ENCODE results near the gene TMEM238L.
A peak's percentile ranks its signal among the peaks of the same experiment; 100 is the strongest.
"Not testable (repeated sequence)": the region's sequence is repeated elsewhere in the genome, so short reads cannot be mapped to it uniquely, and the experiment has no call there.

TMEM238L gene, protein sequence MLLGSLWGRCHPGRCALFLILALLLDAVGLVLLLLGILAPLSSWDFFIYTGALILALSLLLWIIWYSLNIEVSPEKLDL

DNA sequence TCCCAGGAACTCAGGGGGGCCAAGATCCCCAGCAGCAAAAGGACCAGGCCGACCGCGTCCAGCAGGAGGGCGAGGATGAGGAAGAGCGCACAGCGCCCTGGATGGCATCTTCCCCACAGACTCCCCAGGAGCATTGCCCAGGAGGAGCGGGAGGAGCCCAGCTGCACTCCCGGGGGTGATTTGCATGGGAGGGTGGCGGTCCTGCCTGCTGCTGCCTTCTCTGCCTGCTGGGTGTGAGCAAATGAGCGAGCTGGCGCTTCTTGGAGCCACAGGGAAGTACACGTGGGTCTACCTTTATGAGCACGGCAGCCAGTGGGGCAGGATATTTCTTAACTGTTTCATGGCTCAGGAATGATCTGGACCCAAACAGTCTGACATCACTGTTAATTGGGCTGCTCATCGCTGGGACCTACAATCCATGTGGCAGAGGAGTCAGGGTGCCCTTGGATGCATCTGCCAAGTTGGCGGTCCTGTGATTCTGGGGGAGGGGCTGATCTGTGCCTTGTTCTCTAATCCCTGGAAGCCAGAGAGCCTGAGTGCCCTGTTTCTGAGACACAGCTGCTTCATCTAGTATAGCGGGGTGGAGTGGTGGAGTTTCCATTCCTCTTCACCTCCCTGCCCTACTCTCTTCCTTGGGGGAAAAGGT, at the start of gene TMEM238L:
TSS of gene TMEM238L (minus strand) at position 270 of the 646 bp plus-strand sequence. CDS start at position 134, 136 bp downstream.
- DNase-seq: no peak

DNA sequence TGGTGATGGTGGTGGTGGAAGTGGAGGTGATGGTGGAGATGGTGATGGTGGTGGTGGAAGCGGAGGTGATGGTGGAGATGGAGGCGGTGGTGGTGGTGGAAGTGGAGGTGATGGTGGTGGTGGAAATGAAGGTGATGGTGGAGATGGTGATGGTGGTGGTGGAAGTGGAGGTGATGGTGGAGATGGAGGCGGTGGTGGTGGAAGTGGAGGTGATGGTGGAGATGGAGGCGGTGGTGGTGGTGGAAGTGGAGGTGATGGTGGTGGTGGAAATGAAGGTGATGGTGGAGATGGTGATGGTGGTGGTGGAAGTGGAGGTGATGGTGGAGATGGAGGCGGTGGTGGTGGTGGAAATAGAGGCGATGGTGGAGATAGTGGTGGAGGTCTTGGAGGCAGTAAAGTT, 42.7 kb upstream of the TMEM238L start:
- not testable (repeated sequence) for DNase-seq

DNA sequence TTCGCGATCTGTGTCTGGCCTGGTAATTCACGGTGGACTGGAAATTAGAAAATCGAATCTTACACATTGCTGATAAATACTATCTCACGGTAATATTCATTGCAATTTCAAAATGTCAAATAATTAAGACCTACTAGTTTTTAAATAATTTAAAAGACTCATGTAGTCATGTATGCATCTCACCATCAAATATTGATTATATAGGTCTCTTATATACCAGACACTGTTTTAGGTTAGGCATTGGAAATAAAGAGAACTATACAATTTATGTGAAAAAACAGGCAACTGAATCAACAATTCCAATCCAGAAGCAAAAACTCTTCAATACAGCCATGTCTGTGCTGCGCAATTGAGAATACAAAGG, 41.5 kb upstream of the TMEM238L start:
- no peak for DNase-seq

DNA sequence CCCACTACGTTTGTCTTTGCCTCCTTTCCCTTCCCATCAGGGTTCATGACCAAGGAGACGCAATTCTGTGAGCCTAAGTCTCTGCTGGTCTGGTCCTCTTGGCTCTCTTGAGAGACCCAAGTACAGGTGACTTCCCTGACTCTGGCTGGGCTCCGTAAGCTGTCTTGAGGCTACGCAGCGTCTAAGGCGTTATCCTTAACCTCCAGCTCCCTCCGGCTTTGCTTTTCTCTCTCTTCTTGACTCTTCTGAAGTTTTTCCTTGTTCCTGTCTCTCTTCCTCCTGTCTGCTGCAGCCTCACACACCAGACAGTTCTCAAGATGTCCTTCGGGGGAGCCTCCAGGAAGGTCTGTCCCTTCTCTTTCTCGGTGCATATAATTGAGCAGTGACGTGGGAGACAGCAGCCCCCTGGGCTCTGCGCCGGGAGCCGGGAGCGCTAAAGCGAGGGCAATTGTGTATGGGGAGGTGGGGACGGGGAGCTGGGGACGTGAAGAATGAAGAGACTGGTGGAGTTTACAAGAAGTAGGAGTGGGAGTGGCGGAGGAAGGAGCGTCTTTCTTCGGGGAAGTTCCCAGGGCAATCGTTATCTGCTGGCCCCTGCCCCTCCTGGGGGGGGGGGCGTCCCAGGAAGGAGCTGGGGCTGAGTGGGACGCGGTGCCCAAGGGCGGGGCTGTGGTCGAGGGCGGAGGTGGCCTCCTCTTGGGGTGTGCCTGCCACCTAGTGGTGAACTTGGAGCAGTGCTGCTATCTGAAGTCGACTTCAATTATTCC, 40.9 kb upstream of the TMEM238L start:
- DNase-seq: peak; percentile 55

DNA sequence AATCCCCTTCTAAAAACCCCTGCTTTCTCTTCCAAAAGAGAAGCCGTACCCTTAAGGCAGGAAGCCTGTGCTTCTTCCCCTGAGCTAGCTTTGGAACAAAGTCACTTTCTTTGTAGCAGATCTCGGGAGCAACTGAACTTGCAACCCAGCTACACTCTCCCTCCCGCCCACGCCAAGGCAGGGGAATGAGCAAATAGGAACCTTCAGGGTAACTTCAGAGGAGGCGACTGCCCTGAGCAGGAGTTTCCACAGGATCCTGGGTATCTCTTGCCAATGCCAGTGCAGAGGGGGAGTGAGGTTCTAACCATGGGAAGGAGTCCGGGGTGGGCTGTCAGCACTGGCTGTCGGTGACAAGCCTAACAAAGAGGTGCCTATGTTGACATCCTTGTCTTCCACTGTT, 39.9 kb upstream of the TMEM238L start:
- DNase-seq: no peak

DNA sequence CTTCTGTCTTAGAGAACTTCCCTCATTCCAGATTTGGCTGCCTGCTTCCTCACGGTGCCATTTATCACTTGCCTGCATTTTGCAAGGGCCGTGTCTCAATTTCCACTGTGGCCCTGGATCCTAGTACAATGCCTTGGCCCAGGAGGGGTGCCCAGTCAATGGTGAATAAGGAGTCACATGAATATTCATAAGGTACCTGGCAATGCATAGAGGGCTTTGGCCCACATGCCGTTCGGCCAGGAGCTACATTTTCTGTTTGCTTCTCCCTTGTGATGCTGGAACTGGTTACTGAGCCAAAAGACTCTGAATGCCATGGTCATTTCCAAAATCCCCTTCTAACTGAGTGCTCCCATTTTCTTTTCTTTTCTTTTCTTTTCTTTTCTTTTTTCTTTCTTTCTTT, 38.8 kb upstream of the TMEM238L start:
- DNase-seq: no peak

DNA sequence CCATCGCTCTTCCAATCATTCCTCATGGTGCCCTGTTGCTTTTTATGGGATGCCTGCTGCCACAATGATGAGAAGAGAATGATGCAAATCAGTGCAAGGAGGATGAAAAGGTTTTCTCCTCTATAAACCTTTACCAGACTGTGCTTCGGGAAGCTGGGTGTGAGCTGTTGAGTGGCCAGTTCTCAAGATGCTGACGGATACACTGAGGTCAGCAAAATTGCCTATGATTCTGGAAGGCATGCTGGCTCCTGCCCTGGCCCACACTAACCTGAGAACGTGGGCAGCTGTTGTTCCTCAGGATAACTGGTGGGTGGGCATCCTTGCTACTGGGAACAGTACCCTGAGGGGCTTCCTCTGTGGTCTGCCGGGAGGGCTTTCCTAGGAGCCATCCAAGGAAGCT, 34.8 kb upstream of the TMEM238L start:
- no peak for DNase-seq

DNA sequence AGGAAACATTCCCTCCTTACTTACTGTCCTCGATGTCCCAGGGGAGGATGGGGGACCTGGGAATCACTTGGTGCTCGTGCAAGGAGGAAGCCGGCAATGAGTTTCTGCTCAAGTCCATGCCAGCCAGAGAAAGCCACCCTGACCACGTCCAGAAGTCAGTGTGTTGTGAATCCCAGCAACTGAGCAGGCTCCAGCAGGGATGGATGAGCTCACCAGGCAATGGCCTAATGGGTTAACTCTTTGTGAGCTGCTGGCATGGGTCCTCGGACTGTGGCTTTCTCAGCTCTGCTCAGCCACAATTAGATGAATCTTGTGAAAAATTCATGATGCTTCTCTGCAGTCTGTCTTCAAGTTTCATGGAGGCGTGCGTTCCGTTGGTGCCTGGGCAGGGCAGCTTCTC, 34.0 kb upstream of the TMEM238L start, which contains the start of gene PIRT:
TSS of gene PIRT (minus strand) at position 167 of the 400 bp plus-strand sequence. CDS start 12,442 bp downstream, outside the sequence.
- DNase-seq: no peak

DNA sequence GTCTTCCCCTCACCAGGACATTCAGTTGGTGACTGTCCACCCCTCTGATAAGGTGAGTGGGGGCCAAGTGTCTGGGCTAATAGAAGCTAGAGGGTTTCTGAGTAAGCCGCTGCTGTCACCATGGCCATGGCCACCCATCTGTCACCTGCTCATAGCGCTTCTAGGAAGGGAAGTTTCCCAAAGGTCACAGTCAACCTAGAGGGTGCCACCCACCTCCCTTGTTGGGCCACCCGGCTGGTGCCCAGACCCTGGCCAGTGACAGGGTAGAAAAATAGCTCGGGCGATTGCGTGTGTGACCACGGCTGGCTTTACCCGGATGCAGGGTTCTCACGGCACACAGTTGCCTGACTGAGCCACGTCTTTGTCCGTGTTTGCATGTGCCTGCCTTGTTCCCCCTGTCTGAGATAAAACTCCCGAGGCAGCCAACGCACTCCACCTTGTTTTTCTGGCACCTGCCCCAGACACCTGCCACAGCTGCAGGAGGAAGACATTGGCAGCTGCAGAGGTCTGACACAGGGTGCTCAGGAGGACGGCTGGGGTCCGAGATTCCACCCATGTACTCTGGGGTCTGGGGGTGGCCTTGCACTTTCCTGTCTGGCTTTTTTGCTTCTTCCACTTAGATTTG, 33.2 kb upstream of the TMEM238L start:
- no peak for DNase-seq

DNA sequence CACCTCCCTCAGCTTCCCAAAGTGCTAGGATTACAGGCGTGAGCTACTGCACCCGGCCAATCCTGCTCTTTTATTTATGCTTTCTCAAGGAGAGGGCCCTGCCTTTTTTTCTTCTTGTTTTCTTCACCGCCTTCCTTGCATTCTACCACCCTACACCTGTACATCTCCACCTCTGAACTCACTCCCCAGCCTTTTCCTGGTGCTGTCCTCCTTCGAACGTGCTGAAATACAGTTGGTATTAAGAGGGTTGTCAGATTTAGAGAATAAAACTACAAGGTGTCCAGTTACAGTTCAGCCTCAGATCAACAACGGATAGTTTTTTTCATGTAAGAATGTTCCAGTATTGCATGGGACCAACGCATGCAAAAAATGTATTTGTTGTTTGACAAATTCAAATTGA, 32.2 kb upstream of the TMEM238L start:
- DNase-seq: no peak

DNA sequence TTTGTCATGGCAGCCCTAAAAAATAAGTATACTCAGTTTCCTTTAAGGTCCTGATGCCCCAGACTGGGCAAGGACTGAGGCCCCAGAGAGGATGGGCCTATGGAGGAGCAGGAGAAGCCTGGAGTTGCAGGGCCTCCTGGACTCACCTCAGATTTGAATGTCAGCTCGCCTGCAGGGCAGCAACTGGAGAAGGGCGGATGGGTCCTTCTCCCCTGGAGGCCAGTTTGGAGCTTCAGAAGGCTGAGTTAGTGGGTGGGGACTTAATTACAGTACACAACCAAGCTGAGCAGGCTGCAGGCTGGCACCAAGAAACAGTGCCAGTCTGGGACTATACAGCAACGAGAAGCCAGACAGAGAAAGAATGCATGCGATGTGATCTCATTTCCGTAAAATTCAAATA, 27.8 kb upstream of the TMEM238L start:
- DNase-seq: no peak

DNA sequence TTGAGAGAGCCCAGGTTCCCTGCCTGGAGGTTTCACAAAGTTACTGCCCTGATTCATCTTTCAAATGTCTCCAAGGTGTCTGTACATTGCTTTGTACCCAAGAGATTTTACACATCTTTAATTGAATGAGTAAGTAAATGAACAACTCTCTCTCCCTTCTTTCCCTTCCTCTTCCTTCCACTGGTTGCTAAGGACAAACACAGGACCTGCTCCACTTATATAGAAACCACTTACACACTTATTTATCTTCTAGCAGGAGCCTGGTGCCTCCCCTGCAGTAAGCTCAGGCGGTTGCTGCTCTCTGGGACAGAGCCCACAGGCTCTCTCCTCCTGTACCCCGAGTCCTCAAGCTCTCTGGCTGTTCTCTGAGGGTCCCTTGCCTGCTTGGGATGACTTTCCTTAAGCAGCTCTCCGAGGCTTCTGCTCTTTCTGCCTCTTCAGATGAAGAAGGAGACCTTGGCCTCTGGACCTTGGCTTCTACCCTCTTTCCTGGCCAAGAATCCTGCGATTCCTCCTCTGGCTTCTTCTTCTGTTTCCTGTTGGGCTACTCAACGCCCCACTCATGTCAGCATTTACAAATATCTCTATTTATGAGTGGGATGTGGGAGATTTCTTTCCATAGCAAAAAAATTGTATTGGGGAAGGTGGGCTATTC, 24.1 kb upstream of the TMEM238L start:
- no peak for DNase-seq

DNA sequence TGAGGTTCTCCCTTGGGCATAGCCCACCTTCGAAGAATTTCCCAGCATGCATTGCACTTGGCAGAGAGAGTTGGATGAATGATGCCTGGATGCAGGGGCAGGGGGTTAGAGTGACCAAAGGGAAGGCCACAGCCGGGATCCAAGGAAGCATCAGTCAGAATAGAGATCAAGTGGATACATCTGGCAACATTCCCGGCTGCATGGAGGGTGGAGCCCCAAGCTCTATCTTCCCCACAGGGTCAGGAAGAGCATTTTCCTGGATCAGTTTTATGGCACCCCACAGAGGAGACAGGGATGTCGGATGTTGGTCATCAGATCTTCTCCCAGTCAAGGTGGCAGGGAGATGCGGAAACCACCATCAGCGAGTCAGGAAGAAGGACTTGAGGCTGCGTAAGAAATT, 21.0 kb upstream of the TMEM238L start:
- no peak for DNase-seq

DNA sequence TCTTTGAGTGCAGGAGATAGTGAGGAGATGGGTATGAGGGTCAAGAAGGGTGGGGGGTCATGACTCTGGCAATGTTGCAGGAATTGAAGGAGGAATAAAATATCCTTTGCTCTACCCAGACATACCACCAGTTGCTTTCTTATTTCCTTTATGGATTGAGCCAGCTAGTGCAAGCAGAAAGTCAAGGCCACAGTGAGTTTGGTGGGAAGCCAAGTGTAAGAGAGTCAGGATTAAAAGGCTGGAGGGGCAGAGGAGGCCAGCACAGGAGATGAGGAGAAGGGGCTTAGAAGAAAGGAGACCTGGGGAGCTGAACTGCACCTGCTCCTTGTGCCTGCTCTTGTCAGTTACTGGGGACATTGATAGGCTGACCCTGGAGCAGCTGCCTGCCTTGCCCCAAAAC, 17.9 kb upstream of the TMEM238L start:
- no peak for DNase-seq

DNA sequence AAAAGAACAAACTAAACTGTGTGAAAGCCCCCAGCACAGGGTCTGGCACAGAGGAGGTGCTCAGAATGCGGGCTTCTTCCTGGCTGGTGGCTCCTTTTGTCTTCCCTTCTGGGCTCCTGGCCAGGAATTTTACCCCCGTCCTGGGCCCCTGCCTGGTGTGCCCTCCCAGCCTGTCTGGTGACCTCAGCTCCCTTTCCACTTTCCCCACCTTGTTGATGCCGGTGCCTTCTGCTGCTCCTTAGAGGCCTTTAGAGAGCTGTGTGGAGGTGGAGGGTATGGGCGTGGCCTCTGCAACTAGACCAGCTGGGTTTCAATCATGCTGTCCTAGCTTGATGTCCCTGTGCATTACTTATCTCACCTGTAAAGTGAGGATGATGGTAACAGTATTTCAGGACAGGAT, 17.2 kb upstream of the TMEM238L start:
- DNase-seq: no peak

DNA sequence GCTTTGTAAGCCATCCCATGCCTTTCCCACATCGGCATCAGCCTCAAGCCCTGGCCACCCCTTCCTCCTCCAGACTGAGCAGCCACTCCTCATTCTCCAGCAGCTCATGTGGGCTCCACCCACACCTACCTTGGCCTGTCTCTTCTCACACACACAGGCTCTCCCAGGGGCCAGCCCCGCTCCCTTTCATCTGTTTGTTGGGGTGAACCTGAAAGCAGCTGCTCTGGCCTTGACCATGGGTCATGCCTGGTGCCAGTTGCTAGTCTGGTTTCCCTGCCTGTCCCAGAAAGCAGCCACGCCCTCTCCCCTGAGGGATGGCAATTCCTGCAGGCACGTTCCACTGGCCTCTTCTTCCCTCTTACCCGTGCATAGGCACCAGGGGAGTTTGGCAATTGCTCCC, 11.4 kb upstream of the TMEM238L start:
- no peak for DNase-seq

DNA sequence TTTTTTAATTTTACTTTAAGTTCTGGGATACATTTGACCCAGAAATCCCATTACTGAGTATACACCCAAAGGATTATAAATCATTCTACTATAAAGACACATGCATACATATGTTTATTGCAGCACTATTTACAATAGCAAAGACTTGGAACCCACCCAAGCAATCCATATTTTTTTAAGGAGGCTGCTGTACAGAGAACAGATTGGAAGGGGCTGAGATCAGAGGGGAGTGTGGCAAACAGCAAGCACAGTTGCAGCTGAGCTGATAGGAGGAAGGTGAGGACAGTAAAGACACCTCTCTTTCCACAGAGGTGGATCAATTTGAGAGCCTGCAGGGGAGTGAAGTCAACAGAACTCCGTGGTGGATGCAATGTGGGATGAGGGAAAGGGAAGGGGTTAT, 10.2 kb upstream of the TMEM238L start:
- no peak for DNase-seq

DNA sequence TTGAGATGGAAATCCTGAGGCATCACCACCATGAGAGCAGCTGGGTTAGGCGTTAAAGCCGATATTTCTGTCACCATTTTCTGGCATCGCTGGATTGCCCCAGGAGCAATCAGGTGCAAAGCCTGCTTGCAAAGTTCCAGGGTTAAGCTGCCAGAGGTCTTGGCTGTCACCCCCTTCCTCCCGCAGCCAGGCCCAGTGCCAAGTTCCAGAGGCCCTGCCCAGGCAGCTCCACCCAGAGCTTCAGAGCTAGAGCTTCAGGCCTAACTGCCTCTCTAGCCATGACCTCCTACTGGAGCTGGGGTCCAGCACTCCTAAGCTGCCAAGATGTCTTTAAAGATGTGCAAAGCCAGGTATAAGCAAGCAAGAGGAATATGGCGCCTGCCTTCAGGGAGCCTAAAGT, 8.8 kb upstream of the TMEM238L start:
- no peak for DNase-seq

DNA sequence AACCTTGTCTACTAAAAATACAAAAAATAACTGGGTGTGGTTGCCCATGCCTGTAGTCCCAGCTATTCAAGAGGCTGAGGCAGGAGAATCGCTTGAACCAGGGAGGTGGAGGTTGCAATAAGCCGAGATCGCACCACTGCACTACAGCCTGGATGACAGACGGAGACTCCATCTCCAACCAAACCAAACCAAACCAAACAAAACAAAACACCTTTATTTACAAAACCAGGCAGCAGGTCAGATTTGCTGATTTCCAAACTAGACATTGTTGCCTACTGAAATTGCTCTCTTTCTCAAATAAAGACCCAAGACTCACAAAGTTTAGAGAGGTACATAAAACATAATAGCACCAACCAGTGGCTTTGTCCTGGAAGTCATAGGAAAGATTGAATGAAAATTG, 5.7 kb upstream of the TMEM238L start:
- no peak for DNase-seq

DNA sequence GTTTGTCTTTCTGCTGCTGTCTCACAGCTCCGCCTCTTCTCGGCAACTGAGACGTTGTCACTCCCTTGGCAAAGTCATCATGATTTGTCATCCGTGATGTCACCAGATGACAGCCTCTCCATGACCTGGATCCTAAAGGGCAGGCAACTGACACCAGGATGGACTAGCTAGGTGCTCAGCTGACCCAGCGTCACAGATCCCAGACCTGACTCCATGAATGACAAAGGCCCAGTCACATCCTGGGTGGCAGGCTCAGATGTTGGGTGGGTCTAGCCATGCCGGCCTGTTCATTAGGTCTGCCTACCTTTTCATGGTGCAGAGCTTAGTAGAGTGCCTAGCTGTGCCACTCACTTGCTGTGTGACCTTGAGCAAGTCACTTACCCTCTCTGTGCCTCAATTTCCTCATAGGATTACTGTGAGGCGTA, 3.8 kb upstream of the TMEM238L start:
- no peak for DNase-seq

DNA sequence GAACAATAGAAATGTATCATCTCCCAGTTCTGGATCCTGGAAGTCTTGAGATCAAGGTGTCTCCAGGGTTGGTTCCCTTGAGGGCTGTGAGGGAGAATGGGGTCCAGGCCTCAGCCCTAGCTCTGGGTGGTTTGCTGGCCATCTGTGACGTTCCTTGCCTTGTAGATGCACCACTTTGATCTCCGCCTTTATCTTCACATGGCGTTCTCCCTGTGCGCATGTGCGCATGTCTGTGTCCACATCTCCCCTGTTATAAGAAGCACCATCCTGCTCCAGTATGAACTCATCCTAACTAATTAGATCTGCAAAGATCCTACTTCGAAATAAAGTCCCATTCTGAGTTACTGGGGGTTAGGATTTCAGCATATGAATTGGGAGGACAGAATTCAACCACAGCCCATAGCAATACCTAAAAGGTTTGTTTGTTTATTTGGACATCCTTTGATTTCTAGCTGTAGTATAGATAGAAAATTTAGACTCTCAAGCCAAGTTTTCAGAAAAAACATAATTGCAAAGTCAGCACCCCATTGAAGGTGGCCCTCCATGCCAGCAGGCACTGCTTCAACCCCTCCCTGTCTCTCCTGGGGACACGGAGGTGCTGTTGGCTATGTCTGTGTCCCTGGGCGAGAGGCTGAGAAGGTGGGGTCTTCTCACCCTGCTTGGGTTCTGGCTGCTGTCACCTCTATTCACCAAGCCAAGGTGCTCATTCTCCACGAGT, 2.8 kb upstream of the TMEM238L start:
- DNase-seq: no peak

DNA sequence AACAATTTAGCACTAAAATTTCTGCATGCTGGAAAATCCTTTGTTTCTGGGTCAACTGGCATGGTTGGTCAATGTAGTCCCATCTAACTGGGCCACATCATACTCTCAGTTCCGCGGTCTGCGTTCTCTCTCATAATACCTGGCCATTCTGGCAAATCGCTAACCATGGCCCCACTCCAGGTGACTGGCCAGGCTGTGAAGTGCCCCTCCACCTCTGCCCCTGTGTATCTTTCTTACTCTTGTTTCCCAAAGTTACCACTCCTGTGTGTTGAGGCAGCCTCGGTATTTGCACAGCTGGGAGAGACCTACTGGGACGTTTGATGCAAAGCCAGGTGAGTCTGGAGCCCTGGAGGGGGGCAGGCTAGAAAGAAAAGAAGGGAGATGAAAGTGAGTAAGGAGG, 2.0 kb upstream of the TMEM238L start:
- DNase-seq: no peak

DNA sequence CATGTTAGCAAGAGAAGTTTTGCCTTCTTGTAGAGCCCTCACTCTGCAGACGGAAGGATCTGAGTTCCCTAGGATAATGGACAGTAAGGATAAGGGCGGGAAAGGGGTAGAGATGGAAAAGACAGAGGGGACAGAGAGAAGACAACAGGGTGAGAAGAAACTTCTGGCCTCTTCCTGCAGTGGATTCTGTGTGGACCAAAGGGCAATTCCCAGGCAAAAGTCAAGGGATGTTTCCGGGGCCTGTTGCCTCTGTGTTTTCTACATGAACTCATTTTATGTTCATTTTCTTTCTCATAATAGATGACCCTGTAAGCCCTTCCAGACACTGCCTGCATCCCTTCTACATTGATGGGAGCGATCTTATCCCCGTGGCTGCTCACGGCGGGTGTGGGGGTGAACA, 647 bp upstream of the TMEM238L start:
- DNase-seq: no peak
